ENCODE data around the gene KLC3.
"Not testable (repeated sequence)": the region's sequence is repeated elsewhere in the genome, so short reads cannot be mapped to it uniquely, and the experiment has no call there.

The KLC3 gene

GRCh38 chr19:45320997-45321775 is 19.4 kb upstream of the KLC3 start:
- no peak for DNase-seq (ENCODE audit: low spot score)

GRCh38 chr19:45321848-45322247 is 18.7 kb upstream of the KLC3 start:
- no peak for DNase-seq (ENCODE audit: low spot score)

- no peak for DNase-seq (ENCODE audit: low spot score)
These were observed 18.2 kb upstream of the KLC3 start for GRCh38 chr19:45322311-45322710.

- DNase-seq (ENCODE audit: low spot score): no peak
These were observed 17.7 kb upstream of the KLC3 start, which contains the start of gene CKM for GRCh38 chr19:45322744-45323281. Gene CKM (minus strand): TSS chr19:45322875. CDS start chr19:45319713, 3,162 bp downstream.

- DNase-seq (ENCODE audit: low spot score): no peak
These were observed 16.9 kb upstream of the KLC3 start for GRCh38 chr19:45323671-45324081.

GRCh38 chr19:45324349-45324907 is 16.1 kb upstream of the KLC3 start:
- no peak for DNase-seq (ENCODE audit: low spot score)

- DNase-seq (ENCODE audit: low spot score): no peak
These were observed 13.0 kb upstream of the KLC3 start for GRCh38 chr19:45327404-45328143.

GRCh38 chr19:45331411-45331810 is 9.1 kb upstream of the KLC3 start:
- DNase-seq (ENCODE audit: low spot score): no peak

- no peak for DNase-seq (ENCODE audit: low spot score)
These were observed 6.8 kb upstream of the KLC3 start for GRCh38 chr19:45333609-45334303.

- DNase-seq (ENCODE audit: low spot score): not testable (repeated sequence)
These were observed 5.7 kb upstream of the KLC3 start for GRCh38 chr19:45334881-45335280.

- no peak for DNase-seq (ENCODE audit: low spot score)
These were observed 3.8 kb upstream of the KLC3 start for GRCh38 chr19:45336696-45337251.

GRCh38 chr19:45339629-45340028 is 921 bp upstream of the KLC3 start:
- no peak for DNase-seq (ENCODE audit: low spot score)

GRCh38 chr19:45340899-45341453 is 426 bp downstream of the KLC3 start:
- DNase-seq (ENCODE audit: low spot score): no peak

- no peak for DNase-seq (ENCODE audit: low spot score)
These were observed 2.4 kb downstream of the KLC3 start for GRCh38 chr19:45342911-45343310.

- DNase-seq (ENCODE audit: low spot score): no peak
These were observed 4.3 kb downstream of the KLC3 start for GRCh38 chr19:45344621-45345505.

GRCh38 chr19:45345506-45345860 is 4.9 kb downstream of the KLC3 start:
- DNase-seq (ENCODE audit: low spot score): no peak

GRCh38 chr19:45346449-45346848 is 5.9 kb downstream of the KLC3 start:
- no peak for DNase-seq (ENCODE audit: low spot score)

GRCh38 chr19:45347570-45348366 is 7.2 kb downstream of the KLC3 start:
- DNase-seq (ENCODE audit: low spot score): no peak

GRCh38 chr19:45348367-45349125 is 8.0 kb downstream of the KLC3 start:
- no peak for DNase-seq (ENCODE audit: low spot score)

All from germinal center (tissue), 1 donor.